GM12891 (cell line): ENCODE measurements around the gene MYCN.

Experiments used
- DNase-seq: peaks from one replicate; pipeline ENCODE4 v3.0.0; 2011; ENCODE audit warnings: low spot score; ENCODE audit not compliant: insufficient read length
- FAIRE-seq: peaks from 2 replicates; lab custom pipeline; 2011; peaks lifted over from hg19 to GRCh38; lab: Jason Lieb, UNC
- PAX5 ChIP-seq: IDR thresholded peaks from 2 replicates; pipeline ENCODE4 v1.6.1; 2011; ENCODE audit warnings: low read length, moderate library complexity, mild to moderate bottlenecking; ENCODE audit not compliant: insufficient read depth, severe bottlenecking
- POLR2A ChIP-seq: IDR thresholded peaks from 2 replicates; pipeline ENCODE4 v1.6.1; 2011; ENCODE audit warnings: low read depth, low read length, control low read depth
- POLR2AphosphoS5 ChIP-seq: IDR thresholded peaks from 2 replicates; pipeline ENCODE4 v1.6.1; 2011; ENCODE audit warnings: low read depth, low read length, control low read depth
- POU2F2 ChIP-seq: IDR thresholded peaks from 2 replicates; pipeline ENCODE4 v1.6.1; 2011; ENCODE audit warnings: low read depth, mild to moderate bottlenecking, control low read depth, low read length, moderate library complexity
- SPI1 ChIP-seq: IDR thresholded peaks from 2 replicates; pipeline ENCODE4 v1.6.1; 2011; ENCODE audit warnings: low read depth, low read length, control low read depth
- TAF1 ChIP-seq: IDR thresholded peaks from 2 replicates; pipeline ENCODE4 v1.6.1; 2011; ENCODE audit warnings: low read depth, low read length, control low read depth

MYCN gene

DNA sequence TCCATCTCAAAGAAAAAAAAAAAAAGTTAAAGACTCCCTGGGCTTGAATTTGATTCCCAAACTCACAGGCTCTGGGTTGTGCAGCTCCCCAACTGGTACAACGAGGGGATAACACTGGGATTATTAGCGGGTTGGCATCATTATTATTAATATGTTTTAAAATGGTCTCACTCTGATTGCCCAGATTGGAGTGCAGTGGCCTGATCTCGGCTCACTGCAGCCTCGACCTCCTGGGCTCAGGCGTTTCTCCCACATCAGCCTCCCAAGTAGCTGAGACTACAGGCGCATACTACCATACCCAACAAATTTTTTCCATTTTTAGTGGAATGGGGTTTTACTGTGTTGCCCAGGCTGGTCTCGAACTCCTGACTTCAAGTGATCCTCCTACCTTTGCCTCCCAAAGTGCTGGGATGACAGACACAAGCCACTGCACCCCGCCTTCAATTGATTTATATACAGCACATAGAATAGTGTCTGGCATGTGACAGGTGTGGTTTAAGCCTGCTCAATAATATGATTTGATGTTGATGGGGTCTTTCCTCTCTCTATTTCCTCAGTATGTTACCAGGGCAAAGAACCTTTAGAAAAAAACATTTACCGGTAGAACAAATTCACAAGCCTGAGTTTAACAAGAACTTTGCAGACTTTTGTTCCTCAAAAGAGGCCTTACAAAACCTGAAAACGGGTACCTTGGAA is 12.2 kb downstream of the MYCN start:
- DNase-seq = no peak
- TF ChIP-seq TAF1 (no peak), PAX5 (no peak)
- no peak for FAIRE-seq

DNA sequence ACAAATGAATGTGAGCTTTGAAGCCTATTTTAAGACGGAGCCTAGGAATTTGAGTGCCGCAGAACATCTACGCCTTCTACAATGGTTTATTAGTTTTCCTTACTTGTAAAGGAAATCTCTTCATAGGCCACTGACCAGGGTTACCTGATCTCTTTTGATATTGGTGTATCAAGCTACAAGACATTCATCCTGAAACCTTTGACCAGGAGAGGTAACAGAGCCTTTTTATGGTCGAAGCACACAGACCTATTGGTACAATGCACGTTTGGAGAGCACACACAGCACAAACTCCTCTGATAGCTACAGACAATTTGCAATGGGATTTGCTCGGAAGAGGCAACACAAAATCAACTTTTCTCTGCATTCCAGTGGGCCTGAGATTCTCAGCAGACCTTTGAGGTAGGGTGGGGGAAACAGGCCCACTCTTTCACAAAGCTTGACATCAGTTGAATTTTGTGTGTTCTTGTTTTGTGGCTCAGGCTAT is 12.8 kb downstream of the MYCN start:
- FAIRE-seq (no peak), DNase-seq (no peak)
- TF ChIP-seq POLR2AphosphoS5 (no peak), POU2F2 (no peak), TAF1 (no peak), SPI1 (no peak), PAX5 (no peak), POLR2A (no peak)

DNA sequence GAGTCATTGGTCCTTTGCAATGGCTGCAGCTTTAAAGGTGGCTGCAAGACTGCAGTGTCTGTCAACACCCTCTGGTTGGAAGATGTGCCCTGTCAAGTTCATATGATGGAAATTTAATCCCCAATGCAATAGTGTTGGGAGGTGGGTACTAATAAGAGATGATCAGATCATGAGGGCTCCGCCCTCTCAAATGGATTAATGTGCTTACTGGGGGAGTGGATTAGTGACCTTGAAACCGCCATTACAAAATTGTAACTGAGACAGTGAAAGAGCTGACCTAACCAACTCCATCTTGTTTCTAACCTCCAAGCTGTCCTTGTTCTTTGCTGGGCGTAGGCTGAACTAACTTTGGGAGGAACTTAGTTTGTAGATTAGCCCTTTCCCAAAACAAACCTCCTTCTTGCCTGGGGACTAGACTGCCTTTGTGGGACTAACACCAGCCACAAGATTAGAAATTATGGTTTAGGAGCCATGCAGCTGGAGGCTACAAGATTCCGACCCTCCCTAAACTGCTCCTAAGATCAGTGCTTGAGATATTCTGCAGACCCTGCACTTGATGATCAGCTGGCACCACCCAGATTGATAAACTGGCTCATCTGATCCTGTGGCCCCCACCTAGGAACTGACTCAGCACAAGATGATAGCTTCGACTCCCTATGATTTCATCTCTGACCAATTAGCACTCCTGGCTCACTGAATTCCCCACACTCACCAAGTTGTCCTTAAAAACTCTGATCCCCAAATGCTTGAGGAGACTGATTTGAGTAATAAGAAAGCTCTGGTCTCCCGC is 13.7 kb downstream of the MYCN start:
- DNase-seq = no peak
- FAIRE-seq = no peak
- TF ChIP-seq POU2F2 (no peak), SPI1 (no peak), POLR2AphosphoS5 (no peak), PAX5 (no peak), POLR2A (no peak), TAF1 (no peak)

DNA sequence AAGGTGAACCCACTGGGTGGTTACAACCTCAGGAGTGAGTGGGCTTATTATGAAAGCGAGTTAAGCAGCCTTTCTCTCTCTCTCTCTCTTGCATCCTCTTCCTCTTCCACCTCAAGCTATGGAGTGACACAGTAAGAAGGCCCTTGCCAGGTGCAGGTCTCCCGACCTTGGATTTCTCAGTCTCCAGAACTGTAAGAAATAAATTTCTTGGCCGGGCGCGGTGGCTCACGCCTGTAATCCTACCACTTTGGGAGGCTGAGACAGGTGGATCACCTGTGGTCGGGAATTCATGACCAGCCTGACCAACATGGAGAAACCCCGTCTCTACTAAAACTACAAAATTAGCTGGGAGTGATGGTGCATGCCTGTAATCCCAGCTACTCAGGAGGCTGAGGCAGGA is 14.4 kb downstream of the MYCN start:
- TF ChIP-seq TAF1 = no peak
- no peak for FAIRE-seq
- DNase-seq = no peak

DNA sequence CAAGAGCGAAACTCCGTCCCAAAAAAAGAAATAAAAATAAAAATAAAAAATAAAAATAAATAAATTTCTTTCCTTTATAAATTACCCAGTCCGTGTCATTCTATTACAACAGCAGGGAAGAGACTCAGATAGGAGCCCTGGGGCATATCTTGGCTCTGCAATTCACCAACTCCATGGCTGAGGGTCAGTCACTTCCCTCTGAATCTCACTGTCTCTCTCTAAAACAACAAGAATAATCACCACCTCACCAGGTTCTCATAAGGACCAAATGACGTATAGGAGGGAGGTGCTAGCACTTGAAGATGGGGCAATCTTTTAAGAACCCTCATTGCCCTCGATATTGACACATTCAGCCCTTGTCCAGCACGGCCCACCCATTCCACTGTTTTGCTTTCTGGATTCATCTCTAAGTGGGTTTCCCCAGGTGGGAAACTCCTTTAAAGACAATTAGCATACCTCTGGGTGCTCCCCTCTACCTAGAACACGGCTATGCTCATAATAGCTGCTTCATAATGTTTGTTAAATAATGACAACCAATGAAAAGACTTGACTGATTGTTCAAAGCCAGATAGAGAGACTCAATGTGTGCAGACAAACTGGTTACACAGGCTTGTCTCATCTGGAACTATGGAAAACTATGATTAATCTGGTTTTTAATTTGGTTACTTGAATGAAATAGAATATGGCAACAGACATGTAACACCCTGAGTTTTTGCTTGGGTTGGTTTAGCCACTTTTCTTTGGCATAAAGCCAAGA is 15.1 kb downstream of the MYCN start:
- DNase-seq (no peak), FAIRE-seq (no peak)
- no peak for TF ChIP-seq POLR2AphosphoS5
- no peak for TF ChIP-seq POLR2A
- TF ChIP-seq POU2F2 = no peak
- no peak for TF ChIP-seq SPI1
- TF ChIP-seq TAF1 = no peak
- TF ChIP-seq PAX5 = no peak

DNA sequence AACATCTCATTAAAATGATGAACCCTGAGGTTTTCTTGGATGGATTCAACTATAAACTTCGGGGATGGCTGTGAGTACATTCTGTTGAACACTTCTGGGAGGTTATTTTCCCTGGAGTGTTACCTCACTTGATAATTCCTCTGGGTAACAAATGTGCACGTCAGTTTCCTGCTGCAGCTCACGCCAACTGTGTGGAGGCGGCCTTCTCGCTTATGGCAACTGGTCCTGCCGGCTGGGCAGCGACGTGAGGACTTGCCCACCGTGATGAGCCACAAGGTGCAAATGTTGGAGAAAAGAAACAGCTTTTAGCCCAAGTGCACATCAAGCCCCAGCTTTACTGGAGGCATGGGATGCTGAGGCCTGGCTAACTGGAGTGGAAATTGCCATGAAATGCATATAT is 15.9 kb downstream of the MYCN start:
- TF ChIP-seq PAX5 (no peak), POU2F2 (no peak), TAF1 (no peak), POLR2A (no peak), POLR2AphosphoS5 (no peak), SPI1 (no peak)
- DNase-seq (no peak), FAIRE-seq (no peak)

DNA sequence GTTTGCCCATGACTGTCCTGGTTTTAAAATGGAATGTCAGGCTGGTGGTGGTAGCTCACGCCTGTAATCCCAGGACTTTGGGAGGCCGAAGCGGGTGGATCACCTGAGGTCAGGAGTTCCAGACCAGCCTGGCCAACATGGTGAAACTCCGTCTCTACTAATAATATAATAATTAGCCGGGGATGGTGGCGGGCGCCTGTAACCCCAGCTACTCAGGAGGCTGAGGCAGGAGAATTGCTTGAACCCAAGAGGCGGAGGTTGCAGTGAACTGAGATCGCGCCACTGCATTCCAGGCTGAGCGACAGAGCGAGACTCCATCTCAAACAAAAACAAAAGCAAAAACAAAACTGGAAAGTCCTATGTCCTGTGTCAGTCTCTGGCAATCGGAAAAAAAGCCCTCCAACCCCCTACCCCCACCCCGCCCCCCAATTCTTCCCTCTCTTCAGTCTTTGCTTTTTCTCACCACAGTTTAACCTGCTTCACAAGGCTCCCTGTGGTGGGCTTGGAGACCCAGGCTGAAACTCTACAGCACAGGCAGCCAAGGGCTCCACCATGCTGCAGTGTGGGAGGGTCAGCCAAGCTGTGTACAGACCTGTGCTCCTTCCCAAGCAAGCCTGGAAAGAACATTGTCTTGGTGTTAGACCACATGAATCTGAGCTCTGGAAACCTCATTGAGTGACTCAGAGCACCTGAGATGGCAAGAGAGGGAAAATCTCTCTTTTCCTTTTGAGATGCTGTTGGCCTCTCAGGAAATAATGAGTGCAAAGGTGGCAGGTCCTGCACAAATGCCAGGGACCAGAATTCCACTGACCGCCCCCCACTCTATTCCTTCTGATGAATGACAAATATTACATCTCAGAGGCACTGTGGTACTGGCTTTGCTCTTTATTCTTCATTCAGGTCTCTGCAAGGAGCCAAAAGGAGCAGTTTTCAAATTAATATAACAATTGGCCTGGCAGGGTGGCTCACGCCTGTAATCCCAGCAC is 16.7 kb downstream of the MYCN start:
- no peak for DNase-seq
- no peak for TF ChIP-seq TAF1
- TF ChIP-seq POLR2A = no peak
- TF ChIP-seq POLR2AphosphoS5 = no peak
- no peak for TF ChIP-seq POU2F2
- no peak for FAIRE-seq

DNA sequence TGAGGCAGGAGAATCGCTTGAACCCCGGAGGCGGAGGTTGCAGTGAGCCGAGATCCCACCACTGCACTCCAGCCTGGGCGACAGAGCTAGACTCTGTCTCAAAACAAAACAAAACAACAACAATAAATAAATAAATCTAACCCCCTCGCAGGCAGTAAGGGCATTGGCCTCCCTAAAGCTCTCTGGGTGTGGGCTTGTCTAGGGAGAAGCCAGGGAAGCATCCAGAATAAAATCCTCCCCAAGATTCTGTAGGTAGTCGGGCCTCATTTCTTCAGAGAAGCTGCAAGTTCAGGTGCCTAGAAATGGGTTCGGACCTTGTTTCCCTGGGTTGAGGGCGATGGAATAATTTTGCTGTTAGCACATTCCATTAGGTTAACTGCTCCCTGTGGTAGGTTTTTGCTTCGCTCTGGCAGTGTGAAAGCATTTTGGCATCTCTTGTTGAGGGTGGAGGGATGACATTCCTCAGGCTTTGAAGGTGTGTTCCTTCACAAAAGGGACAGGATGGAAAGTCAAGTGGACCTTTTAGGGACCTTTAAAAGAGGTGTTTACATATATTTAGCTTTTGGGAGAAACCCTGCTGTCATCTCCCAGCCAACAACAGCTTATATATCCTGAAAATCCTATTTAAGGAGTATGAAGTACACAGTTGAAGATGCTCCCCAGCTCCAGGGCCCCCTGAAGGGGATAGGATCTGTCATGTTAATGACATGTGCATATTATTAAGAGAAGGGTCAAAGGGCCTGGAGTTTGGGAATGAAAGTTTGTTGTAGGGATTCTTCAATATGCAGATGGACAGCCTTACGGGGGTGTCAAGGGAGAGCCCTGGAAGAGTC is 17.7 kb downstream of the MYCN start:
- DNase-seq (no peak), FAIRE-seq (no peak)
- TF ChIP-seq TAF1 = no peak
- no peak for TF ChIP-seq POU2F2
- TF ChIP-seq POLR2A = no peak
- no peak for TF ChIP-seq POLR2AphosphoS5
- TF ChIP-seq SPI1 = no peak
- no peak for TF ChIP-seq PAX5
